Loucy (cell line): Measurements from ENCODE around the gene ST6GAL1.

Experiments
- H2AFZ ChIP-seq: fragments of 200-600 bp; sonication (generic); 2 replicates; pipeline ENCODE4 v1.6.0; 2016; ENCODE audit warnings: antibody characterized with exemption, mild to moderate bottlenecking, low read length, moderate library complexity
- H3F3A ChIP-seq: fragments of 200-600 bp; 2 replicates; pipeline ENCODE4 v1.6.0; 2016; ENCODE audit warnings: antibody characterized with exemption, low read depth, mild to moderate bottlenecking
- H3K27me3 ChIP-seq: fragments of 200-600 bp; sonication (generic); 2 replicates; pipeline ENCODE4 v1.6.1; 2014; ENCODE audit warnings: low read length, mild to moderate bottlenecking; ENCODE audit not compliant: insufficient read depth, poor library complexity, severe bottlenecking
- H3K36me3 ChIP-seq: fragments of 200-600 bp; sonication (generic); 2 replicates; pipeline ENCODE4 v1.6.1; 2016; ENCODE audit warnings: low read length; ENCODE audit not compliant: insufficient read depth
- H3K4me1 ChIP-seq: fragments of 200-600 bp; sonication (generic); 2 replicates; pipeline ENCODE4 v1.5.1; 2014; ENCODE audit warnings: low read length, mild to moderate bottlenecking; ENCODE audit not compliant: insufficient read depth, poor library complexity, severe bottlenecking
- H3K4me2 ChIP-seq: fragments of 200-600 bp; sonication (generic); 2 replicates; pipeline ENCODE4 v1.6.0; 2014; ENCODE audit warnings: antibody characterized with exemption, low read length, low read depth, mild to moderate bottlenecking; ENCODE audit not compliant: poor library complexity, severe bottlenecking
- H3K4me3 ChIP-seq: fragments of 200-600 bp; sonication (generic); 2 replicates; pipeline ENCODE4 v1.5.1; 2014; ENCODE audit warnings: low read length, mild to moderate bottlenecking, mixed read lengths; ENCODE audit not compliant: poor library complexity, severe bottlenecking
- H3K79me2 ChIP-seq: fragments of 200-600 bp; sonication (generic); 2 replicates; pipeline ENCODE4 v1.6.1; 2014; ENCODE audit warnings: low read length; ENCODE audit not compliant: insufficient read depth
- H3K9ac ChIP-seq: fragments of 200-600 bp; sonication (generic); 2 replicates; pipeline ENCODE4 v1.6.0; 2014; ENCODE audit warnings: mild to moderate bottlenecking, low read depth, low read length, moderate library complexity; ENCODE audit not compliant: poor library complexity, severe bottlenecking
- H3K9me2 ChIP-seq: fragments of 200-600 bp; sonication (generic); replicated peaks from 2 replicates; pipeline ENCODE4 v1.6.1; 2016; ENCODE audit warnings: low read depth, low read length, mixed read lengths
- H3K9me3 ChIP-seq: fragments of 200-600 bp; sonication (generic); 2 replicates; pipeline ENCODE4 v1.6.1; 2014; ENCODE audit warnings: mild to moderate bottlenecking, antibody characterized with exemption, low read length, low read depth; ENCODE audit not compliant: insufficient read depth
- H4K20me1 ChIP-seq: fragments of 200-600 bp; sonication (generic); 2 replicates; pipeline ENCODE4 v1.6.0; 2014; ENCODE audit warnings: antibody characterized with exemption, low read length, mild to moderate bottlenecking; ENCODE audit not compliant: insufficient read depth, poor library complexity, severe bottlenecking
- CTCF ChIP-seq: fragments of 200-600 bp; sonication (generic); conservative IDR thresholded peaks from 2 replicates; pipeline ENCODE4 v1.5.1; 2014; ENCODE audit warnings: mild to moderate bottlenecking, antibody characterized with exemption, low read length
- EZH2phosphoT487 ChIP-seq: fragments of 200-600 bp; IDR thresholded peaks from 2 replicates; pipeline ENCODE4 v1.6.1; 2018; ENCODE audit warnings: antibody characterized with exemption, mild to moderate bottlenecking, moderate library complexity, borderline replicate concordance

Gene ST6GAL1

GRCh38 chr3:187122261-187122660 lies 191.9 kb downstream of the ST6GAL1 start:
- TF ChIP-seq EZH2phosphoT487 = no peak
- TF ChIP-seq CTCF = no peak
- H3F3A ChIP-seq = no peaks in the 10 kb centered on the region
- no peak overlapping the region for H3K4me3 ChIP-seq
- no peaks in the 10 kb centered on the region for H3K9me3 ChIP-seq
- H2AFZ ChIP-seq = no peak overlapping the region
- H3K79me2 ChIP-seq = no peaks in the 10 kb centered on the region
- no peaks in the 10 kb centered on the region for H3K9me2 ChIP-seq
- no peaks in the 10 kb centered on the region for H3K36me3 ChIP-seq
- no peak overlapping the region for H3K4me2 ChIP-seq
- no peaks in the 10 kb centered on the region for H4K20me1 ChIP-seq
- no peak overlapping the region for H3K9ac ChIP-seq
- H3K4me1 ChIP-seq = no peaks in the 10 kb centered on the region
- H3K27me3 ChIP-seq = no peaks in the 10 kb centered on the region

- Histone ChIP-seq H3K4me2 (no peak overlapping the region), H2AFZ (no peak overlapping the region), H3K9me3 (peaks cover 6% of the 10 kb centered on the region; the same call in 1 of the 2 replicates), H3K9me2 (no peaks in the 10 kb centered on the region), H3K27me3 (no peaks in the 10 kb centered on the region), H3F3A (no peaks in the 10 kb centered on the region), H3K4me1 (peaks cover 2% of the 10 kb centered on the region), H3K9ac (no peak overlapping the region), H3K79me2 (no peaks in the 10 kb centered on the region), H3K4me3 (no peak overlapping the region), H3K36me3 (no peaks in the 10 kb centered on the region), H4K20me1 (no peaks in the 10 kb centered on the region)
- TF ChIP-seq EZH2phosphoT487 (no peak), CTCF (no peak)
These were observed 195.1 kb downstream of the ST6GAL1 start for GRCh38 chr3:187125319-187126031.
